ENCODE data around the gene RAPGEF1. TPM values are rescaled to one million over a fixed set of nuclear protein-coding genes. Genes with fewer than 3 reads are reported as not detected.

RAPGEF1 gene
- total and polyA plus RNA-seq, 2 experiments from 2014 or later = 26.2 to 29.7 TPM

DNA sequence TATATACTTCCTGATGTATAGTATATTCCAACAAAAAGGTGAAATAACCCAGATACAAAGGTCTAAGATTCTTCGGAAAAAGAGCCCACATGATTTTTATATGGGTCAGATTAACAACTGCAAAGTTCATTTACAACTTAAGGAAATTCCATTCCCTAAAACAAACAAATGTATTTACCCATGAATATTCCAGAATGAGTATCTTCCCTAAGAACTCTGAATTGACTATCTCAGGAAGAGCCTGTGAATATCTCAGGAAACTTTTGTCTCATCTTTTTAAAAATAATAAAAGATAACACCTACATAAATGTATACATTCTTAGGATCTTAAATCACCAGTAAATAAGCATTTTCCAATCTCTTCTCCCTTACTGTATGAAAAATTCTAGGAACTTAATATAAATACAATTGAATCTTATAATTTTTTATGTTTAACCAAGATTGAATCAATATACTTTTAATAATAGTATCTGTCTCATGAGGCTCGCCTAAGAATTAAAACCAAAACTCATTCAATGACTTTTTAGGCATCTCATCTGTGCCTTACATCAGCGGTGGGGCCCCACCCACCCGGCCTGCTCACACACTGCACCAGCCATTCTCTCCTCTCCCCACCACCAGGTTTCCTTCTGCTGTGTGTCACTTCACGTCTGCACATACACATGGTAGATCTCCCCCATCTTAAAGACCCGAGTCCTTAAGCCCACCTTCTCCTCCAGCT lies 78.1 kb downstream of the RAPGEF1 start:
- 77% methylated on average over 6 of the region's 6 CpGs for WGBS (ENCODE audit: low lambda C conversion rate, missing lambda C conversion rate)
- H2AFZ ChIP-seq = no peak overlapping the region
- no peaks in the 10 kb centered on the region for H3K9me3 ChIP-seq (ENCODE audit: low read depth)
- no peak overlapping the region for H3K4me3 ChIP-seq
- no peak overlapping the region for H3K27ac ChIP-seq
- no peaks in the 10 kb centered on the region for H3K9me2 ChIP-seq (replicated peaks; ENCODE audit: insufficient read depth)
- peaks cover 22% of the 10 kb centered on the region for H3K4me1 ChIP-seq (ENCODE audit: insufficient read depth)
- no peak for TF ChIP-seq EZH2phosphoT487 (IDR thresholded peaks at IDR 0.05; ENCODE audit: low read depth, severe bottlenecking, unreplicated experiment)
- TF ChIP-seq, protein P1, sequence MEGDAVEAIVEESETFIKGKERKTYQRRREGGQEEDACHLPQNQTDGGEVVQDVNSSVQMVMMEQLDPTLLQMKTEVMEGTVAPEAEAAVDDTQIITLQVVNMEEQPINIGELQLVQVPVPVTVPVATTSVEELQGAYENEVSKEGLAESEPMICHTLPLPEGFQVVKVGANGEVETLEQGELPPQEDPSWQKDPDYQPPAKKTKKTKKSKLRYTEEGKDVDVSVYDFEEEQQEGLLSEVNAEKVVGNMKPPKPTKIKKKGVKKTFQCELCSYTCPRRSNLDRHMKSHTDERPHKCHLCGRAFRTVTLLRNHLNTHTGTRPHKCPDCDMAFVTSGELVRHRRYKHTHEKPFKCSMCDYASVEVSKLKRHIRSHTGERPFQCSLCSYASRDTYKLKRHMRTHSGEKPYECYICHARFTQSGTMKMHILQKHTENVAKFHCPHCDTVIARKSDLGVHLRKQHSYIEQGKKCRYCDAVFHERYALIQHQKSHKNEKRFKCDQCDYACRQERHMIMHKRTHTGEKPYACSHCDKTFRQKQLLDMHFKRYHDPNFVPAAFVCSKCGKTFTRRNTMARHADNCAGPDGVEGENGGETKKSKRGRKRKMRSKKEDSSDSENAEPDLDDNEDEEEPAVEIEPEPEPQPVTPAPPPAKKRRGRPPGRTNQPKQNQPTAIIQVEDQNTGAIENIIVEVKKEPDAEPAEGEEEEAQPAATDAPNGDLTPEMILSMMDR (IDR thresholded peaks at IDR 0.05; ENCODE audit: poor library complexity) = no peak
- no peak for TF ChIP-seq EZH2 (IDR thresholded peaks at IDR 0.05; ENCODE audit: borderline replicate concordance)
- H3K27me3 ChIP-seq = no peaks in the 10 kb centered on the region
- no peak for DNase-seq (ENCODE audit: low spot score)
- H3K4me2 ChIP-seq = no peak overlapping the region
- H3K79me2 ChIP-seq = peaks cover 88% of the 10 kb centered on the region
- H4K20me1 ChIP-seq (ENCODE audit: insufficient read depth, poor library complexity, severe bottlenecking) = peaks cover 5% of the 10 kb centered on the region
- no peaks in the 10 kb centered on the region for H3K36me3 ChIP-seq (replicated peaks; ENCODE audit: insufficient read depth, low read depth)

DNA sequence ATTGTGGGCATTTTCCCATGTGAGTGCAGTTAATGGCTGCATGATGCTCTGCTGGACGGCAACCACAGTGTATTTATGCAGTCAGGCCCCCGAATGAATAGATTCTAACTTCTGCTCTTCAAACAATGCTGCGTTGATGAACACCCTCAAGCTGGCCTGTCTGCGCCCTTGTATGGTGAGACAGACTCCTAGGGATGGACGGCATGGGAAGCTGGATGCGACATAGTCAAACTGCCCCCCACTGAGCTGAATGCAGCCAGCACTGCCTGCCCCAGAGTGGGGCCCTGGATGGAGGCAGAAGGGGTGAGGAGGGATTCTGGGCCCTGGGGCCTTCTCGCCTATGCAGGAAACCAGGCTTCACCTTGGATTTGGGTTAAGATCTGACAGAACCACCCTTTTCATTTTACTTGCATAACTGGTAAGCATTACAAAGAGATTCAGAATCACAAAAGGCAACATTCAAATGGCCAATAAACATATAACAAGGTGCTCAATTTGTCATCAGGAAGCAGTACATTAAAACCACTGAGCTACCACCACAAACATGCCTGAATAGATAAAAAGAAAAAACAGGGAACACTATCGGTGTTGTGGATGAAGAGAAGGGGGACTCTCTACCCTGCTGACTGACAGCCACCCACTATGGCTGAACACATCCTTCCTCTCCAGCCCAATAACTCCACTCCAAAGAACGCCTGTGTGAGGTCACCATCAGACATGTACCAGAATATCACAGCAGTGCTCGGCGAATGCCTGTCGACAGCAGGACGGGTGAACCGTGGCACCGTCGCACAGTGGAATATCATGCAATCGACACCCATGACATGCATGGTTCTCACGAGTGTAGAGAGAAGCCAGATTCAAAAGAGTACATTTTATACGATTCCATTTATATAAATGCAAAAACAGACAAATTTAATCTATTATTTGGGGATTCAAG lies 79.1 kb downstream of the RAPGEF1 start:
- Histone ChIP-seq H2AFZ (no peak overlapping the region), H4K20me1 (ENCODE audit: insufficient read depth, poor library complexity, severe bottlenecking) (peaks cover under 1% of the 10 kb centered on the region), H3K36me3 (replicated peaks; ENCODE audit: insufficient read depth, low read depth) (no peaks in the 10 kb centered on the region), H3K79me2 (peaks cover 88% of the 10 kb centered on the region), H3K4me3 (no peak overlapping the region), H3K27ac (no peak overlapping the region), H3K9me3 (ENCODE audit: low read depth) (no peaks in the 10 kb centered on the region), H3K4me2 (no peak overlapping the region), H3K9me2 (replicated peaks; ENCODE audit: insufficient read depth) (no peaks in the 10 kb centered on the region), H3K27me3 (no peaks in the 10 kb centered on the region), H3K4me1 (ENCODE audit: insufficient read depth) (peaks cover 28% of the 10 kb centered on the region)
- TF ChIP-seq EZH2phosphoT487 (IDR thresholded peaks at IDR 0.05; ENCODE audit: low read depth, severe bottlenecking, unreplicated experiment) (no peak), EZH2 (IDR thresholded peaks at IDR 0.05; ENCODE audit: borderline replicate concordance) (no peak)
- TF ChIP-seq, protein P1 (IDR thresholded peaks at IDR 0.05; ENCODE audit: poor library complexity) = no peak
- WGBS (ENCODE audit: low lambda C conversion rate, missing lambda C conversion rate) = 84% methylated on average over 19 of the region's 19 CpGs
- no peak for DNase-seq (ENCODE audit: low spot score)

DNA sequence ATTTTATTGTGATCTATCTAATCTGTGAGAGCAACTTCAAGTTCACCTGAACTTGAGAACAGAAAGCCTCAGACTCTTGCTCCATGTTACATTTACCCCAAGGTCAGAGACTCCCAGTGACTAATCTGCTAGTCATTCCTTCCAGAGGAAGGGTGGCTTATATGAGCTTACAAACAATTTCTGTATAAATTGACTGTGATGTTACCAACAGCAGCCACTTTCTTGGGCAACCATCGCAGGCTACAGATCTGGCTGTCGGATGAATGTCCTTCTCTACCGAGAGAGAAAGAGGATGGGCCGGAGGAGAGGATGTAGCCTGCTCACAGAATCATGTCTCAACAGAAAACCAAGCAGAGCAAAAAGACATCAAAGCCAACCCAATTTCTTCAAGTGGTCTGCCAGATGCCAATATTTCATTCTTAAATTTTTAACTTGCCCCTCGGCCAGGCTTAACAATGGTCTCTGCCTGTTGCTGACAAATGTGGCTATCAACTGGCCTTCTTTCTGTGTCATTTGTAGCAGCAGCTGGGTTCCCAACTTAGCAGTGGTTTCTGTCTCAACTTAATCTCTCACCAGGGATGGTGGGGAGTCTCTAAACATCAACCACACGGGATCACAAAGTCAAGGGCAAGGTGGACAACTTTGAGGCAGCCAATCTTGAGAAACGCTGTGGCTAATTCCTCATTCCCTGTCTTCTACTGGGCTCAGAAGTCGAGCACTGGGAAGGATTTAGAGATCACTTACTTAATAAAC lies 81.3 kb downstream of the RAPGEF1 start:
- Histone ChIP-seq H3K9me2 (replicated peaks; ENCODE audit: insufficient read depth) (no peaks in the 10 kb centered on the region), H3K79me2 (peaks cover 82% of the 10 kb centered on the region), H2AFZ (no peak overlapping the region), H3K9me3 (ENCODE audit: low read depth) (no peaks in the 10 kb centered on the region), H3K27me3 (no peaks in the 10 kb centered on the region), H4K20me1 (ENCODE audit: insufficient read depth, poor library complexity, severe bottlenecking) (peaks cover 3% of the 10 kb centered on the region), H3K27ac (peak overlapping the region; percentile 87), H3K4me1 (ENCODE audit: insufficient read depth) (peaks cover 40% of the 10 kb centered on the region), H3K4me3 (no peak overlapping the region), H3K36me3 (replicated peaks; ENCODE audit: insufficient read depth, low read depth) (no peaks in the 10 kb centered on the region), H3K4me2 (peak overlapping the region; percentile 37)
- TF ChIP-seq, protein P1 (IDR thresholded peaks at IDR 0.05; ENCODE audit: poor library complexity) = no peak
- TF ChIP-seq EZH2phosphoT487 (IDR thresholded peaks at IDR 0.05; ENCODE audit: low read depth, severe bottlenecking, unreplicated experiment) (no peak), EZH2 (IDR thresholded peaks at IDR 0.05; ENCODE audit: borderline replicate concordance) (no peak)
- WGBS (ENCODE audit: low lambda C conversion rate, missing lambda C conversion rate) = 75% methylated on average over 8 of the region's 8 CpGs
- peak; percentile 57 for DNase-seq (ENCODE audit: low spot score)

Data from hepatocyte (in vitro differentiated cells).